ENCODE measurements around the gene ZNF619.

- TF ChIP-seq, protein P1, sequence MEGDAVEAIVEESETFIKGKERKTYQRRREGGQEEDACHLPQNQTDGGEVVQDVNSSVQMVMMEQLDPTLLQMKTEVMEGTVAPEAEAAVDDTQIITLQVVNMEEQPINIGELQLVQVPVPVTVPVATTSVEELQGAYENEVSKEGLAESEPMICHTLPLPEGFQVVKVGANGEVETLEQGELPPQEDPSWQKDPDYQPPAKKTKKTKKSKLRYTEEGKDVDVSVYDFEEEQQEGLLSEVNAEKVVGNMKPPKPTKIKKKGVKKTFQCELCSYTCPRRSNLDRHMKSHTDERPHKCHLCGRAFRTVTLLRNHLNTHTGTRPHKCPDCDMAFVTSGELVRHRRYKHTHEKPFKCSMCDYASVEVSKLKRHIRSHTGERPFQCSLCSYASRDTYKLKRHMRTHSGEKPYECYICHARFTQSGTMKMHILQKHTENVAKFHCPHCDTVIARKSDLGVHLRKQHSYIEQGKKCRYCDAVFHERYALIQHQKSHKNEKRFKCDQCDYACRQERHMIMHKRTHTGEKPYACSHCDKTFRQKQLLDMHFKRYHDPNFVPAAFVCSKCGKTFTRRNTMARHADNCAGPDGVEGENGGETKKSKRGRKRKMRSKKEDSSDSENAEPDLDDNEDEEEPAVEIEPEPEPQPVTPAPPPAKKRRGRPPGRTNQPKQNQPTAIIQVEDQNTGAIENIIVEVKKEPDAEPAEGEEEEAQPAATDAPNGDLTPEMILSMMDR (IDR thresholded peaks at IDR 0.05): no peak
- no peak for TF ChIP-seq POLR2A (IDR thresholded peaks at IDR 0.05)
Measured at GRCh38 chr3:40521254-40521653, 44.3 kb downstream of the ZNF619 start.
